Cortex of kidney (tissue), 1 donor: ENCODE results near the gene CDH24.
"Not testable (repeated sequence)": the region's sequence is repeated elsewhere in the genome, so short reads cannot be mapped to it uniquely, and the experiment has no call there.

Experiments
- DNase-seq: peaks from one replicate; lab custom pipeline; 2025; lab: John Stamatoyannopoulos, UW

CDH24 gene

GRCh38 chr14:23020143-23021128 lies 36.9 kb downstream of the CDH24 start:
- DNase-seq: no peak

GRCh38 chr14:23018107-23018506 lies 39.2 kb downstream of the CDH24 start:
- DNase-seq: no peak

GRCh38 chr14:23017091-23017490 lies 40.2 kb downstream of the CDH24 start:
- no peak for DNase-seq

- no peak for DNase-seq
Measured at GRCh38 chr14:23015618-23016017, 41.7 kb downstream of the CDH24 start.

GRCh38 chr14:23013749-23014054 lies 43.6 kb downstream of the CDH24 start:
- DNase-seq: not testable (repeated sequence)

- DNase-seq: no peak
Measured at GRCh38 chr14:23013054-23013748, 44.1 kb downstream of the CDH24 start.

GRCh38 chr14:23009939-23010726 lies 47.2 kb downstream of the CDH24 start, which contains the start of gene C14orf93:
C14orf93 (minus strand) TSS chr14:23010143; CDS start chr14:22999023, 11,120 bp downstream.
- DNase-seq: no peak

- DNase-seq: no peak
Measured at GRCh38 chr14:23009483-23009938, 47.8 kb downstream of the CDH24 start.

- no peak for DNase-seq
Measured at GRCh38 chr14:23008831-23009230, 48.5 kb downstream of the CDH24 start.

GRCh38 chr14:23006544-23007419 lies 50.5 kb downstream of the CDH24 start:
- DNase-seq: peak; percentile 50

GRCh38 chr14:23006188-23006534 lies 51.2 kb downstream of the CDH24 start:
- no peak for DNase-seq

GRCh38 chr14:23005451-23006187 lies 51.7 kb downstream of the CDH24 start:
- DNase-seq: no peak

- DNase-seq: not testable (repeated sequence)
Measured at GRCh38 chr14:23004274-23004673, 53.0 kb downstream of the CDH24 start.

GRCh38 chr14:23002592-23002991 lies 54.7 kb downstream of the CDH24 start:
- DNase-seq: no peak

- no peak for DNase-seq
Measured at GRCh38 chr14:23000860-23001259, 56.5 kb downstream of the CDH24 start.

GRCh38 chr14:22998329-22999012 lies 58.8 kb downstream of the CDH24 start:
- DNase-seq: no peak

- no peak for DNase-seq
Measured at GRCh38 chr14:22997676-22998323, 59.5 kb downstream of the CDH24 start.
